HG02798 (cell line): ENCODE results near the gene DDX28.
A peak's percentile ranks its signal among the peaks of the same experiment; 100 is the strongest.
"Not testable (repeated sequence)": the region's sequence is repeated elsewhere in the genome, so short reads cannot be mapped to it uniquely, and the experiment has no call there.

ENCODE experiments used
- ATAC-seq: cut with Tn5 transposase; IDR thresholded peaks from one replicate; pipeline ENCODE4 v1.9.1; 2021; ENCODE audit warnings: mild to moderate bottlenecking; ENCODE audit not compliant: unreplicated experiment, poor library complexity

Gene DDX28

DNA sequence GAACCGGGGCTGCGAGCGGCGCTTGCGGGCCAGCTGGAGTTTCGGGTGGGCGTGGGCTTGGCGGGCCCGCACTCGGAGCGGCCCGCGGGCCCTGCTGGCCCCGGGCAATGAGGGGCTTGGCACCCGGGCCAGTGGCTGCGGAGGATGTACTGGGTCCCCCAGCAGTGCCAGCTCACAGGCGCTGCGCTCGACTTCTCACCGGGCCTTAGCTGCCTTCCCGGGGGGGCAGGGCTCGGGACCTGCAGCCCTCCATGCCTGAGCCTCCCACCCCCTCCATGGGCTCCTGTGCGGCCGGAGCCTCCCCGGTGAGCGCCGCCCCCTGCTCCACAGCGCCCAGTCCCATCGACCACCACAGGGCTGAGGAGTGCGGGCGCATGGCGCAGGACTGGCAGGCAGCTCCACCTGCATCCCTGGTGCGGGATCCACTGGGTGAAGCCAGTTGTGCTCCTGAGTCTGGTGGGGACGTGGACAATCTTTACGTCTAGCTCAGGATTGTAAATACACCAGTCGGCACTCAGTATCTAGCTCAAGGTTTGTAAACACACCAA lies 24.7 kb downstream of the DDX28 start:
- ATAC-seq: not testable (repeated sequence)

DNA sequence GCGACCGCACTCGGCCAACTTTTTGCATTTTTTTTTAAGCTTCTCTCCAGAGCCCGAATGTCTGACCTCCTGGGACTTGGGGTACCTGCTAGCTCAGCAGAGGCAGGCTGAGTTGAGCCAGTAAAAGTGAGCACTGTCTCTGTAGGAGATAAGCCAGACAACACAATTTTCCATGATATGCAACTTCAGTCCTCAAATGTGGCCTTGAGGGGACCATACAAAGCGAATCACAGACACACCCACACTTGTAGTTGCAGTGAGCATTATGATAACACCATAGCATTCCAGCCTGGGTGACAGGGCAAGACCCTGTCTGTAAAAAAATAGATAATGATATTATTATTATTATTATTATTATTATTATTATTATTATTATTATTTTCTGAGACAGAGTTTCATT lies 26.4 kb downstream of the DDX28 start:
- no peak for ATAC-seq

DNA sequence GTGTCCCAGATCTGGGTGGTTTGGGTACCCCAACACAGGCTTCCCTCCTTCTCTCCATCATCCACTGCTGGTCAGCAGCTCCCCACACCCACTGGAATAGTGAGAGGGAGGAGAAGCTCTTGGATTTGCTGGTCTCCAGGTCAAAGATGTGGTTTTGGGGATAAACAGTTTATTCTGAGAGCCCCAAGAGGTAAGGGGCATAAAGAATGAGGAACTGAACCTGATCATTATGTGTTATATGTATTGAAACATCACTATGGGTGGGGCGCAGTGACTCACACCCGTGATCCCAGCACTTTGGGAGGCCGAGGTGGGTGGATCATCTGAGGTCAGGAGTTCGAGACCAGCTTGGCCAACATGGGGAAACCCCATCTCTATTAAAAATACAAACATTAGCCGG lies 27.6 kb downstream of the DDX28 start:
- no peak for ATAC-seq

DNA sequence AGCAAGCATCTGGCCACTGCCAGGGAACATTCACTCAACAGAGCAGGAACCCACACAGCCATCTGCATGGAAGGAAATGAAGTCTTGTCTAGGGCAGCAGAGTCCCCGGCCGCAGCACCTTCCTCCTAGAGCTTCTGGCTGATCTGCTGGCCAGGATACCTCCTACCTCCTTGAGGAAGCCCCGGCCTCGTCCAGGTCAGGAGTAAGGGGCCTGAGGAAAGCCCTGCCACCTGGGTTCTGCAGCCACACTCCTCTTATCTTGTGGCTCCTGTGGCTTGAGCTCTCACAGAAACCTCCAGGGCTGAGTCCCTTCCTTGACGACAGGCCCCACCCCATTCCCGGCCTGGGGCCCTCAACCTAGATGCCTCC lies 29.0 kb downstream of the DDX28 start:
- not testable (repeated sequence) for ATAC-seq

DNA sequence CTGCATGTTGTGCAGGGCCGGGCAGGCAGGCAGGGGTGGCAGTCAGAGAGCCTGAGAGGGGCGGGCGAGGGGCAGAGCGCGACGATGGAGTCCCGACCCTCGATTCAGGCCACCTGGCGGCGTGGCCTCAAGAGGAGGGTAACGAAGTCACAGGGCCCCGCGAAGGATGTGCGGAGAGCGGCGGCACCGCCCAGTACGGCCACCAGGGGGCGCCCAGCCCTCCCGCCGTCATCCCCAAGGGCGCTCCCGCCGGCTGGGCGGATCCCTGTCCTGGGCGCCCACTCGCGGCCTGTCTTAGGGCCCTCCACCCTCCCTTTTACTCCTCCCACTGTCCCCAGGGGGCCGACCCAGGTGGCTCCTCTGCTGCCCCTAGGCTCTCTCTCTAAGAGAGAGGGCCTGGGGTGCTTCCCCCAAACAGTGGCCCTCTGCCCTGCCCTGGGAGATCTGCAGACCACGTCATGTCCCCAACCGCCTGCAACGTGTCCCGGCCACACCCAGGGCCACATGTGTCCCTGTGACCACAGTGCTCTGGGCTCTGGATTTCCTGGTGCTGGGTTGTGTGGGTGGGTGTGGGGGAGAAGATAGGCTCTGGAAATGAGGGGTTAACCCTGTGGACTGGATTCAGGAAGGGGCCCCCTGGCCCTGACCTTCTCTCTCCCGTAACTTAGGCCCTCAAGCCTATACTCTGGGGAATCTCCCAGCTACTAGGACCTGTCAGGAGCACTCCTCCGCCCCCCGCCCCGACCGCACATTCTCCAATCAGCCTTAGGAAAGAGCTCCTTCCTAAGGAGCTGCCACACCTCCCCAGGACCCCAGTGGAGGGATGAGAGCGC lies 29.6 kb downstream of the DDX28 start:
- ATAC-seq: peak; percentile 88

DNA sequence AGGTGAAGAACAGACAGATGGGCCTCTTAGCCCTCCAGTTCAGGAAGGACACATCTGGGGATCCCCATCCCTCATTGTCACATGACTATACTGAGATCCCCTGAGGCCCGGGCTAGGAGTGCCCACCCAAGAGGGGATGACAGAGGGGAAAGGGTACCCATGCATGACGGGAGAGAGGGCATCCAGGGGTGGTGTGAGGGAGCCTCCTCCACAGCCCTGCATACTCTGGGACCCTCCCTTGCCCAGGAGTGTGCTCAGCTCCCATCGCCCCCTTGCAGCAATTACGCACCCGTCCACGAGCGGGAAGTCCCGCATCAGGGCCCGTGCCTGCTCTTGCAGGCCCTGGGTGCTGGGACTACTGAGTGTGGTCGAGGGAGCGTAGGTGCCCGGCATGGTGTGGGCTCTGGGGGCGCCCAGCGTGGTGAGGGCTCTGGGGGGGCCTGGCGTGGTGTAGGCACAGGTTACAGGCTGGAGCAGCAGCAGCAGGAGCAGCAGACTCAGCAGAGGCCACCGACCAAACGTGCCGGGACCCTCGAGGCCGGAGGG lies 30.3 kb downstream of the DDX28 start:
- ATAC-seq: no peak

DNA sequence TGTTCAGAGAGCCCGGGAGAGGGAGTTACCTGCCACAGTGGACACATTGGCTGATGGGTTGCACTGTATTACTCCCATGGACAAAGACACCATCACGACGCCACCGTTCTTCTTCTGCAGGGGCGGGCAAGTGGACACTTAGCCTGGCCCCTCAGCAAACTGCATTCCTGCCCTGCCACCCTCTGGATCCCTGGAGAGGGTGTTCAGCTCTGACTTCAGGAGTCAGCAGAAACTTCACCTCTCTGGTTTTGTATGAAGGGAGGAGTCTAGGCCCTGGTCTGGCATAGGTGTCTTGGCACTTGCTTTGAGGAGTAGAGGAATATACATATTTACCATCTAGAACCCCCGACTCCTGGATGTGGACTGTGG lies 33.0 kb downstream of the DDX28 start:
- ATAC-seq: no peak

DNA sequence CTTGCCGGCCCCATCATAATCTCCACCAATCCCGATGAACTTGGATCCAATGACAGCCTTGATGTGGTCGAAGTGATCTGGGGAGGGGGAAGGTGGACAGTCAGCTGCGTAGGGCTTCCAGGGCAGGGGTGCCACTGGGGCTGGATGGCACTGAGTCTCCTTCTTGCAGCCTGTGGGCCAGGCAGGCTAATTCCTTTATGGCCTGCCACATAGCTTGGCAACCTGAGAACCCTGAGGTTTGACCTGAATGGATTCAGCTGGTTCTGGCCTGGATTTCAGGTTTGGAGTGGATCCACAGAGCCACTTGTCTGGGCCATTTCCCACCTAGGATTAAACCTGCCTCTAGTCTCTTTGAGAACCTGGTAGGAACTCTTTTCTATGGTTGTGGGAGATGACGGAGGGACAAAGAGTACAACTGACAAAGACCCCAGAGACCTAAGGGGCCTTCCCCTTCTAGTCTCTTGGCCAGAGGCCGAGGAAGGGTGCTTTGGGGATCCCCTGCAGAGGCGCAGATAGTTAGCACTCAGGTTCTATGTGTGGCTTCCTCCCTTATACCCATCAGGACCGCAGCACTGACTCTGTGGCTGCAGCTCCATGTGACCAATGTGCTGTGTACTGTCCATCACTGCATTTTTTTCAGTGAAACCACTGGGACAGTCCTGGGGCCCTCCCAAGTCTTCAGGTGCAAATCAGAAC lies 33.6 kb downstream of the DDX28 start:
- no peak for ATAC-seq

DNA sequence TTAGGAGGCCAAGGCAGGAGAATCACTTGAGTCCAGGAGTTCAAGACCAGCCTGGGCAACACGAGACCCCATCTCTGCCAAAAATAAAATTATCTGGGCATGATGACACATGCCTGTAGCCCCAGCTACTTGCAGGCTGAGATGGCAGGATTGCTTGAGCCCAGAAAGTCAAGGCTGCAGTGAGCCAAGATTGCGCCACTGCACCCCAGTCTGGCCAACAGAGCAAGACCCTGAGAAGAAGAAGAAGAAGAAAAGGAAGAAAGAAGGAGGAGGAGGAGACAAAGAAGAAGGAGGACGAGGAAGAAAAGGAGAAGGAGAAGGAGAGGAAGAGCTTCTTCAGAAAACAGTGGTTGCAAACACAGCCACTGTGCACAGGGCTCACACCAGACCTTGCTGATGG lies 34.4 kb downstream of the DDX28 start:
- no peak for ATAC-seq

DNA sequence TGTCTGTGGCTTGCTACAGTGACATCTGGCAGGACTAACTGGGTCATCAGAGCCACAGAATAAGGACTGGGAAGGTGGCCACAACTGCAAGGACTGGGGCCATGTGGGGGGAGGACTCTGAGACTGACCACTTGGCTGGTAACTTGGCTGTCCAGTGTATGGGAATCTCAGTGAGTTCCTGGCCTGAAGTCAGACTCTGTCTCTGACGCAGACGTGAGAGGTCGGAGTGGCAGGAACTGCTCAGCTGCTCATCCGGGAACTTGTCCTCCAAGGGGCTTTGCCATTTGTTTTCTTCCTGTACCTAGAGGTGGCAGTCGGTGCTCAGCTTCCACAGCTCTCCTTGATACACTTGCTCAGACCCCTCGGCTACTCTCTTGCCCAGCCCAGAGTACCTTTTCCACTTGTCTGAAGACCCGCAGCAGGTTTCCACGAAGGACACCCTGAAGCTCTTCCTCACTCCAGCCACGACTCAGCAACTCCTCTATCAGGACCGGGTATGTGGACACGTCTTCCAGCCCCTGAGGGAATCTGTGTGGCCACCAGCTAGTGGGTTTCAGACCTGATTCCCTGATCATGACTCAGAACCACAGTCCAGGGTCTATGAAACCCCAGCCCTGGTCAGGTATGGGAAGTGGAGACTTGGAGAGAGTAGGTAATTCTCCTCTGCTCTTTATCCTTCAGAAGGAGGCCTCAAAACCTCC lies 35.4 kb downstream of the DDX28 start:
- ATAC-seq: no peak

DNA sequence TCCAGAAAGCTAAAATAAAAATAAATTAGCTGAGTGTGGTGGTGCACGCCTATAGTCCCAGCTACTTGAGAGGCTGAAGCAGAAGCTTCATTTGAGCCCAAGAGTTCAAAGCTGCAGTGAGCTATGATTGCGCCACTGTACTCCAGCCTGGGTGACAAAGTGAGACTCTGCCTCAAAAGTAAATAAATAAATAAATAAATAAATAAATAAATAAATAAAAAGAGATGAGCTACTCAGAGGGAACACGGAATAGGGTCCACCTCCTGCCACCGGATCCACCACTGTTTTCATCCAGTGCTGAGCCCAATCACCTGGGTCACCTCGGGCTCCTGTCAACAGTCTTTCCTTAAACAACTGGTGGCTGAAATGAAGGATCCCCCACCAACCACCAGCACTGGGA lies 36.1 kb downstream of the DDX28 start:
- ATAC-seq: no peak

DNA sequence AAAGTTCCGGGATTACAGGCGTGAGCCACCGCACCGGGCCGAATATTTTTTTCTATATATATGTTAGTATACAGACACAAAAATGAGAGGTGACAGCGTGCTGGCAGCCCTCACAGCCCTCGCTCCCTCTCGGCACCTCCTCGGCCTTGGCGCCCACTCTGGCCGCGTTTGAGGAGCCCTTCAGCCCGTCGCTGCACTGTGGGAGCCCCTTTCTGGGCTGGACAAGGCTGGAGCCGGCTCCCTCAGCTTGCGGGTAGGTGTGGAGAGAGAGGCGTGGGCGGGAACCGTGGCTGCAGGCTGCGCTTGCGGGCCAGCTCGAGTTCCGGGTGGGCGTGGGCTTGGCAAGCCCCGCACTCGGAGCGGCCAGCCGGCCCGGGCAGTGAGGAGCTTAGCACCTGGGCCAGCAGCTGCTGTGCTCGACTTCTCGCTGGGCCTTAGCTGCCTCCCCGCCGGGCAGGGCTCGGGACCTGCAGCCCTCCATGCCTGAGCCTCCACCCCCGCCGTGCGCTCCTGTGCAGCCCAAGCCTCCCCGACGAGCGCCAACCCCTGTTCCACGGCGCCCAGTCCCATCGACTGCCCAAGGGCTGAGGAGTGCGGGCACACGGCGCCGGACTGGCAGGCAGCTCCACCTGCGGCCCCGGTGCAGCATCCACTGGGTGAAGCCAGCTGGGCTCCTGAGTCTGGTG lies 40.9 kb downstream of the DDX28 start:
- no peak for ATAC-seq

DNA sequence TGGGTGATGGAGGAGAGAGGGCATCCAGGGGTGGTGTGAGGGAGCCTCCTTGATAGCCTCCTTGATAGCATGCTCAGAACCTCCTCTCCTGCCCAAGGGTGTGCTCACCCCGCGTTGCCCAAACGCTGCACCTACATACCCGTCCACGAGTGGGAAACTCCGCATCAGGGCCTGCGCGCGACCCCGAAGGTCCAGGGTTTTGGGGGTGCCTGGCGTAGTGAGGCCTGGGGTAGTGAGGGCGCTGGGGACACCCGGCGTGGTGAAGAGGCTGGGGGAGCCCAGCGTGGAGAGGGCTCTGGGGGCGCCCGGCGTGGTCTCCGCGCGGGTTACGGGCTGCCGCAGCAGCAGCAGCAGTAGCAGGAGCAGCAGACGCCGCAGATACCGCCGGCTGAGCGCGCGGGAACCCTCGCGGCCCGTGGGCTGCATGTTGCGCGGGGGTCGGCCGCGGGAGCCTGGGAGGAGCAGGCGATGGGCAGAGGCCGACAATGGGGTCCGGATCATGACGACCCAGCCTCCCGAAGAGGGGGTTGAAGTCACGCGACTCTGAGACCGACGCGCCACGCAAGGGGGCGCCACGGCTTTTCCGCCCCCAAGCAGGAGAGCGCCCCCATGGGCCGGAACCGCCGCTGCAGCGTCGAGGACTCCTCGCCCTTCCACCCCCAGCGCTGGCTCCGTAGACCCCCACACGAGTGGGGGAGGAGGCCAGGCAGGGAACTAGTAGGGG lies 42.9 kb downstream of the DDX28 start, which contains the start of gene DPEP3:
DPEP3 (minus strand) TSS at position 545 of the 724 bp plus-strand sequence; CDS start at position 426, 119 bp downstream.
- ATAC-seq: no peak

DNA sequence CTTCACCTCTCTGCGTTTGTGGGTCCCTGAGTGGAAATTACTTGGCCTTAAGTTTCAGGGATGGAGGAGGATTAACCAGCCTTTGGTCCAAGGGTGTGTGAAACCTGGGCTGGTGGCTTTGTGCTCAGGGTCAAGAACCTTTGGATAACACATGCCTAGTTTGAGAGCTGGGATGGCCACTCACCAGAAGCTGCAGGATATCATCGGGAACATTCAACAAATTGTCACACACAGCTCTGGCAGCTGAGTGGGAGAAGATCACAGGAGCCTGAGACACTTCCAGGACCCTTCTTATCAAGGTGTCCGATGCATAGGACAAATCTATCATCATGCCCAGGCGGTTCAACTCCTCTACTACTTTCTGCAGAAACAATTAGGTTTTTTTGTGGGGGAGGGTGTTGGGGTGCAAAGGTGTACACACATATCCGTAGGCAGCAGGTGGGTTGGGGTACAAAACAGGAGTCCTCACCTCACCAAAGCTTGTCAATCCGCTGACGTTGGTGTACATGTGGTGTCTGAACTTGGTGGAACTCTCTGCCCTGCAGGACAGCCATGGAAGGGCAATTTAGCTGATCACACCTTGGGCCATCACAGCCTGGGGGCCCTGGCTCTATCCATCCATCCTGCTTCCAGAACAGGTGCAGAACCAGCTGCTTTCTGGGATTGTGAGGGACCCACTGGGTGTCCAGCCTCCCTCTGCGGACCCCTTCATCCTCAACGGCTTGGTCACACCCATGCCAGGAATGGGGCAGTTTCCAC lies 45.4 kb downstream of the DDX28 start:
- no peak for ATAC-seq

DNA sequence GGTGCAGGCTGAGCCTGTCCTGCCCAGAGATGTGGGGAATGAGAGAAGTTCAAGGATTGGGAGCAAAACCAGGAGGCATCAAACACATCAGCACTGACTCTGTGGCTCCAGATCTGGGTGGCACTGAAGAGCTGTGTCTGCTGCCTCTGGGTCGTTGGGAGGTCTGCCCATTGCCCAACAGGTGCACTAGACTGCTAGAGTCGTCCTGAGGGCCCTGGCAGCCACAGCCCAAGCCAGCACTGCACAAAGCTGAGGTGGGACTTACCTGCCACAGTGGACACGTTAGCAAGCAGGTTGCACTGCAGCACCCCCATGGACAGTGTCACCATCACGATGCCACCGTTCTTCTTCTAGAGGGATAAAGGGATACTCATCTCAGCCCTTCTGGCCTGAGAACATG lies 46.0 kb downstream of the DDX28 start:
- no peak for ATAC-seq

DNA sequence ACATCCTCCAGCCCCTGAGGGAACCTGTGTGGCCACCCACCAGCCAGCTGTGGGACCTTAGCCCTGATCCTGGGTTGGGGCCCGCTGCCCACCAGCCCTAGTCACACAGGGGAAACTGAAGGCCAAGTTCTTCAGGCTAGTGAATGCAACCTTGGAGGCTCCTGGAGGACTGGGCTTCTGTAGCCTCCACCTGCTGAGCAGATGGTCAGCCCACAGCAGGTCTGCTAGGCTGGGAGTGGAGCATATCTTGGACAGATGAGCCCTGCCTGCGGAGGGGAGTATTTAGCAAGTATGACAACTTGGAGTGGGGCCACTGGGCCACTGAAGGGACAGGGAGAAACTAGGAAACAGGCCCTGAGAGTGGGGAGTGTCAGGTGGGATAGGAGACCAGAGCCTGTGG lies 46.8 kb downstream of the DDX28 start:
- ATAC-seq: no peak

DNA sequence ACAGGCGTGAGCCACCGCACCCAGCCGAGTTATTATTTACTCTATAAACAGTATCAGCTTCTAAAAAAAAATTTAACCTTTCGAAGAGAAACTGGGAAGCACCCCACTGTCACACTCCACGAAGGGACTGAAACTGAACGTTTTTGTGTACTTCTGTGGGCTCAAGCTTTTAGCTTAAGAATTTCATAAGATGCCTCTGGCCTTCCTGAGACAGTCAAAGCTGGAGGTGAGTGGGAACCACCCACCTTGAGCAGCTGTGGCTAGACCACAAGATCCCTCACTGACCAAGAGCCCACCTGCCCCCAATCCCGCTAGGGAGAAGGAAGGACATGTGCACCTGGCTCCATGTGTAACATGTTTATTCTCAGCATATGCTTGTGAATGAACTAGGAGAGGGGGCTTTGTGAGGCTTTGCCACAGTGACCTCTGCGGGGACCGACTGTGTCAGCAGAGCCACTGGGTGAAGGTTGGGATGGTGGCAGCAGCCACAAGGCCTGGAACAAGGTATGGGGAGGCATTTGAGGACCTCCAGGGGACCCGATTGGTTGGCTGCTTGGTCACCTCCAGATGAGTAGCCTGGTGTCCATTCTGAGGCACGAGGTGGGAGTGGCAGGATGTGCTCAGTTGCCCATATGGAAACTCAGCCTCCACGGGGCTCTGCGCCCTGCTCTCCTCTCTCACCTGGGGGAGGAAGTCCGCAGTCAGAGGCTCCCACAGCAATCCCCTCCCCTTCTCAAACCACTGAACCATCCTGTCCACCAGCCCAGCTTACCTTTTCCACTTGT lies 47.5 kb downstream of the DDX28 start:
- peak; percentile 46 for ATAC-seq

DNA sequence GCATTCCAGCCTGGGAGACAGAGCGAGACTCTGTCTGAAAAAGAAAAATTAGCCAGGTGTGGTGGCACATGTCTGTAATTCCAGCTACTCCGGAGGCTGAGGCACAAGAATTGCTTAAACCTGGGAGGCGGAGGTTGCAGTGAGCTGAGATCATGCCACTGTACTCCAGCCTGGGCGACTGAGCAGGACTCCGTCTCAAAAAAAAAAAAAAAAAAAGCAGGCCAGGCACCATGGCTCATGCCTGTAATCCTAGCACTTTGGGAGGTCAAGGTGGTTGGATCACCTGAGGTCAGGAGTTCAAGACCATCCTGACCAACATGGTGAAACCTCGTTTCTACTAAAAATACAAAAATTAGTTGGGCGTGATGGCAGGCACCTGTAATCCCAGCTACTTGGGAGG lies 50.7 kb downstream of the DDX28 start:
- ATAC-seq: not testable (repeated sequence)
